HG02884 (cell line): ENCODE measurements around the gene RGS7BP.

Experiments used
- ATAC-seq: cut with Tn5 transposase; IDR thresholded peaks from one replicate; pipeline ENCODE4 v1.9.1; 2021; ENCODE audit warnings: mild to moderate bottlenecking, moderate library complexity; ENCODE audit not compliant: unreplicated experiment

The RGS7BP gene

GRCh38 chr5:64629841-64630240, 124.0 kb downstream of the RGS7BP start:
- no peak for ATAC-seq

DNA sequence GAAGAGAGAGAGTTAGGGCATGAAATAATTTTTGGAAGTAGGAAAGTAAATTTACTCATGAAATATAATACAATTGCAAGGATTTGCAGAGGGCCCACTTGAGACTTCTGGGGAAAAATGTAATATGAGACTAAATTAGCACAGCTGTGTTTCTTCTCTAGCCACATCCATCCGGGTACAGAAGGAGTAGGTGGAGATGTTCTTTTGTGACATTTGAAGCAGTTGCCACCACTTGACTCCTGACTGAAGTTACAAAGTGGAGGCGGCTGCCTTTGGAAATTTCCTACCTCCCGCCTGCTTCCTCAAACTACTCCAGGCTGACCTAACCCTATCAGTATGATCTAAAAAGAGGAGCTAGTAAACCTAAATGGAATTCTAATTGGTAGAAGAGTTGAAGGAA, 126.4 kb downstream of the RGS7BP start:
- ATAC-seq = no peak

- ATAC-seq = no peak
These were observed 129.3 kb downstream of the RGS7BP start for GRCh38 chr5:64634997-64635686.

DNA sequence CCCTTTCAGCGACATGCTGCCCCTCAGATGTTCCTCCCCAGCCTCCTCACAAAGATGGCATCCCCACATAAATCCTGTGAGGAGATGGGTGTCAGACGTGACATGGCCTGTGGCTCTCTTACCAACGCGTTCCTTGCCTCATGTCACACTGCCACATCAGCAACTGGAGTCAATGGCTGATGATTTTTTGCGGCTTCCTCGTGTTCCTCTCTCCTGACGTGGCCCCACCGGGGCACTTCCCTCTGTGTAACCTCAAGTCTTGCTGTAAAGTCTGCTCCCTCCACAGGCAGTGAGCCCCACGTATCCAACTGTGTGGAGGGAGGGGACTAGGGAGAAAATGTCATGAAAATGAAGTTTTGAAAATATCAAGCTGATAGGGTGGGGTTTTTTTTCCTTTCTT, 131.3 kb downstream of the RGS7BP start:
- ATAC-seq = no peak

DNA sequence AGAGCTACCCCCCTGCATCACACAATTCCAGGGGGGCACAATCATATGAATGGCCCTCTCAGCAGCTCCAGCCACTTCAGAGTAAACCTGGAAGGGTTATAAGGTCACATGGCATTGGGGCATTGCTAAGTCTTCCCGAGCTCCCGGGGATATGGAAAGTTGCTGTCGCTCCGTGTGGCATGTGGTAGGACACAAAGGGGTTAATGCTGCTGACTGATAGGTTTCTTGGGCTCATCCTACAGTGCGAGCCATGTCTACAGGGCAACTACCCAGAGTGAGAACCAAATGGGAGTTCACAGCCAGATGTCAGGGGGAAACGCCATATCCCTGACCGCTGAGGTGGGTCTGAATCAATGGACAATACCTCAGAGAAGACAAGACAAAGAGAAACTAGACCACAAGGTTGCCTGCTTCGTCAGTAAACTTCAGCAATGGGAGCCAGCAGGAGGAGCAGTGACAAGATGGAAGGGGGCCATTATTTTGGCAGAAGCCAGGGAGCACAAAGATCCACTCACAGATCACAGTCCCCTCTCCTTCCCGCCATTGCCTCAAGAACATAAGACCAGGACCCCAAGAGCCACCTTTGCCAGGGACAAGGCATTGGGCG, 132.1 kb downstream of the RGS7BP start:
- no peak for ATAC-seq

DNA sequence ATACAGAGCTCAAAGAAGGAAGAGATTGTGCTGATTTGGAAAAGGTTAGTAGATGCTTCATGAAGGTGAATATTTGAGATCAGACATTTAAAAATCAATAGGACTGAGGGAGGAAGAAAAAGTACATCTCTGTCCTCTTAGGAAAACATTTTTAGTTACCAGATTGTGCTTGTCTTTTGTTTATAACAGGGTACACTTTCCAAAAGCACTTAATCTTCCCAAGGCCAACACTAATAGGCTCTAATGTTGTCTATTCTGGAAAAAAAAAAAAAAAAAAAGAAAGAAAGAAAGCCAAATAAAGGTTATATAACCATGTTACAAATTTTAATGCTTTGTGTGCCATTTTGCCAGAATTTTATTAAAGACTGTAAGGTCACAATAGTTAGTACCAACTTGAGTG, 139.0 kb downstream of the RGS7BP start:
- ATAC-seq = no peak

DNA sequence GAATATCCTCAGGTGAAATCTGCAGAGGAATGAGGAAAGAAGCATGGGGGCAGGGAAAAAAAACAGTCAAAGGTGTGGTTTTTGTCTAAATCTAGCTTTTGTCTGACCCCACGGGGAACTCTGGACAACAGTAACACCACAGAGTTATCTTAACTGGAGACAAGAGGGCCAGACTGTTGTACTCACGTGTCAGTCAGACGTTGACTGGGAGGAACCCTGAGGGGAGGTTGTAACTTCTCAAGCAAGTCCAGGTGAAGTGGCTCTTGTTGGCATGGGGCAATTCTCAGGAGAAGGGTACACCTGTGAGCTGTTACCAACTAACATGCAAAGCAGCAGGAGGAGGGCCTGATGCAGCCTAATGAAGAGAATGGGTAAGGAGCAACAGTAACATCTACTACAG, 140.4 kb downstream of the RGS7BP start:
- no peak for ATAC-seq

DNA sequence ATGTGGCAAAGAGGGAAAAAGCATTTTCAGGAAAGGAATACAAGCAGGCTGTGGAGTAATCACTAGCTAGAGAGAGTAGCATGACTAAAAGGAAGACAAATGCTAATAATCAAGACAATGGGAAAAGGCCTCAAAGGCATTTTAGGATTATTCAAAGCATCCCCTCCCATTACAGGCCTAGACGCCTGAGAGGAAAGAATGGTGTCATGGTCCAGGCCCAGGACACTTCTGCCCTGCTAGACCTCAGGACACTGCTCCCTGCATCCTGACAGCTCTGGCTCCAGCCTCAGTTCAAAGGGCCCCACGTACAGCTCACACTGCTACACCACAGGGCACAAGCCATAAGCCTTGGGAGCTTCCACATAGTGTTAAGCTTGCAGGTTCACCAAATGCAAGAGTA, 143.7 kb downstream of the RGS7BP start:
- ATAC-seq = no peak

DNA sequence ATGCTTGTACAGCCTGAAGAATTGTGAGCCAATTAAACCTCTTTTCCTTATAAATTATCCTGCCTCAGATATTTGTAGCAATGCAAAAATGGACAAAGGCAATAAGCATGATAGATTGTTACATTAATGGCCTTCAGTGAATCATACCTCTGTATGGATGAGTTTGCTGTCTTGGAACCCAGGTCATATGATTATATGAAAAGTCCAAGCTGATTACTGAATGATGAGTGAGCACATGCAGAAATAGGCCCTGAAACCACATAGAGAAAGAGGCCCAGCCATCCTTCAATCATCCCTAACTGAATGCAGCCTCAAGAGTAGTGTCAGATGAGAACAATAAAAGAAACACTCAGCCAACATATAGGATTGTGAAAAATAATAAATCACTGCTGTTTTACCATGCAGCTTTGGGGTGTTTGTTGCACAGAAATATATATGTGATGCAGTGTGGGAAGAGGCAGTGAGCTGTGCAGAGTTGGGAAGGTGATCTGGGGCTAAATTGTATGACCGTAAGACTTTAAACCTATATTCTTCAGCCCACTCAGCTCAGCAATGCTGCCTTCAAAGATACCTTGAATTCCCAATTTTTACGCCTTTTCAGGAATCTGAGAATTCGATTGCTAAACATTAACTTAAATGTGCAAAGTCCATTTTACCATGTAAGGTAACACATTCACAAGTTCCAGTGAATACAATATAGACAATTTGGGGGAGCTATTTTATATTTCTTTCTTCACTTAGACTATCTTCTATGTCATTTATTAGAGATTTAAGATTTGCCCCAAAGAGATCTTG, 148.1 kb downstream of the RGS7BP start:
- no peak for ATAC-seq

- ATAC-seq = no peak
These were observed 148.7 kb downstream of the RGS7BP start for GRCh38 chr5:64654561-64654938.

GRCh38 chr5:64655596-64655995, 149.8 kb downstream of the RGS7BP start:
- ATAC-seq = no peak

DNA sequence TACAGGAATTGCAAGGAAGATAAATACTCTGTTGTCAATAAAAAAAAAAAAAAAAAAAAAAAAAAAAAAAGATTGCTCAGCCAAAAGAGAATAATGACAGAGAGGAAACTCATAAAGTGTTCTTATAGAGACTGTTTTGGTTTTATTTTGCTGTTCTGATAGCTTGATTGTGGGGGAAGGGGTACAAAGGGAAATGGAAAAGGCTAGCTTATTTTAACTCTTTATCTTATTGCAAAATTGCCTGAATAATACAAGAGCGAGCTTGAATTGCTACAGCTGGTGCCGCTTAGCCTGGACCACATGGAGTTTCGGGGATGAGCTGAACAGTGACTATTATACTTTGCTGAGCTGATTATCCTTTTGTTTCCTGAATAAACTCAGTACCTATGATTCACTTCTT, 153.5 kb downstream of the RGS7BP start:
- ATAC-seq = no peak
